HCT116 (cell line): ENCODE measurements around the gene ATP5F1A. TPM values are rescaled to one million over a fixed set of nuclear protein-coding genes. Genes with fewer than 3 reads are reported as not detected.

Experiments used
- ATAC-seq: fragments of 200-7000 bp; cut with Tn5 transposase; 2 replicates; pipeline ENCODE4 v1.9.1; 2020; ENCODE audit warnings: mild to moderate bottlenecking, moderate library complexity
- BruUV-seq: library from RNA; stranded (reverse); fragments of 400-500 nt; replicated peaks from 2 replicates; lab custom pipeline; 2021; lab: Mats Ljungman, UMichigan
- CTCF ChIA-PET: fragments of 300-600 bp; sonication (Branson Sonifier 250); formaldehyde crosslinking; loops from one replicate; lab custom pipeline; 2021; ENCODE audit warnings: antibody characterized with exemption; lab: Charles Lee
- POLR2A ChIA-PET: fragments of 300-600, 350-600 bp; sonication (Branson Sonifier 250); formaldehyde crosslinking; loops from one replicate; lab custom pipeline; 2021; ENCODE audit warnings: antibody characterized with exemption; lab: Charles Lee
- RAD21 ChIA-PET, 2 experiments: fragments of 300-600 bp; sonication (Branson Sonifier 250); formaldehyde crosslinking; loops; one replicate each; lab custom pipeline; 2023; ENCODE audit warnings: low total read pairs in 2 of 2; ENCODE audit not compliant: uncharacterized antibody in 2 of 2, unreplicated experiment in 2 of 2, low non-redundant PET in 1 of 2; lab: Charles Lee
- DNase-seq: peaks from one replicate; pipeline ENCODE4 v3.0.0-alpha.2; 2010; ENCODE audit warnings: low read depth, low spot score
- H2AFZ ChIP-seq: fragments of 200-600 bp; shearing (Covaris generic), sonication (generic); 2 replicates; pipeline ENCODE4 v1.6.1; 2017; ENCODE audit warnings: low read depth, mixed run types, mixed read lengths, antibody characterized with exemption, low read length; ENCODE audit not compliant: poor library complexity, severe bottlenecking
- H3K27ac ChIP-seq: 2 replicates; pipeline ENCODE4 v1.5.1; 2012; ENCODE audit warnings: low read depth, low read length
- H3K27me3 ChIP-seq: fragments of 200-600 bp; sonication (generic); 2 replicates; pipeline ENCODE4 v1.6.1; 2016; ENCODE audit warnings: mixed run types, low read length, mixed read lengths; ENCODE audit not compliant: insufficient read depth
- H3K36me3 ChIP-seq, 2 experiments: fragments of 200-500 bp in 1 of 2; fragments of 200-600 bp in 1 of 2; sonication (Bioruptor generic) in 1 of 2; sonication (generic) in 1 of 2; 2 replicates each; pipeline versions ENCODE4 v1.5.1 to v1.6.1; 2014 to 2016; ENCODE audit warnings: low read length in 2 of 2, inconsistent platforms in 1 of 2, mixed read lengths in 1 of 2, mixed run types in 1 of 2; ENCODE audit not compliant: insufficient read depth in 2 of 2, control insufficient read depth in 1 of 2
- H3K4me1 ChIP-seq, 2 experiments: fragments of 200-600 bp in 1 of 2; sonication (generic) in 1 of 2; 2 replicates each; pipeline versions ENCODE4 v1.5.1 to v1.6.1; 2012 to 2017; ENCODE audit warnings: low read length in 2 of 2, inconsistent platforms in 1 of 2, mild to moderate bottlenecking in 1 of 2, mixed read lengths in 1 of 2, mixed run types in 1 of 2, moderate library complexity in 1 of 2; ENCODE audit not compliant: insufficient read depth in 2 of 2, control insufficient read depth in 1 of 2
- H3K4me2 ChIP-seq: fragments of 200-600 bp; sonication (generic); 2 replicates; pipeline ENCODE4 v1.6.1; 2017; ENCODE audit warnings: mixed run types, low read length, mixed read lengths
- H3K4me3 ChIP-seq, 2 experiments: fragments of 200-600 bp in 1 of 2; sonication (generic) in 1 of 2; replicated peaks in 1 of 2; 2 replicates each; pipeline ENCODE4 v1.5.1; 2011 to 2016; ENCODE audit warnings: low read length in 2 of 2, control low read depth in 1 of 2, low read depth in 1 of 2, mild to moderate bottlenecking in 1 of 2, mixed read lengths in 1 of 2, mixed run types in 1 of 2
- H3K79me2 ChIP-seq: fragments of 200-600 bp; sonication (generic); 2 replicates; pipeline ENCODE4 v1.6.1; 2017; ENCODE audit warnings: mild to moderate bottlenecking, mixed run types, low read length, moderate library complexity, mixed read lengths; ENCODE audit not compliant: insufficient read depth
- H3K9ac ChIP-seq: fragments of 200-600 bp; sonication (generic); 2 replicates; pipeline ENCODE4 v1.6.1; 2016; ENCODE audit warnings: low read length, mixed read lengths
- H3K9me2 ChIP-seq: fragments of 200-600 bp; sonication (generic), shearing (Covaris generic); 2 replicates; pipeline ENCODE4 v1.6.1; 2017; ENCODE audit warnings: mixed run types, mild to moderate bottlenecking, moderate library complexity; ENCODE audit not compliant: insufficient read depth
- H3K9me3 ChIP-seq, 2 experiments: fragments of 200-500 bp in 1 of 2; fragments of 200-600 bp in 1 of 2; sonication (Bioruptor generic) in 1 of 2; sonication (generic) in 1 of 2; 2 replicates each; pipeline ENCODE4 v1.6.1; 2014 to 2017; ENCODE audit warnings: low read length in 2 of 2, mixed read lengths in 2 of 2, inconsistent platforms in 1 of 2, low read depth in 1 of 2, mild to moderate bottlenecking in 1 of 2, mixed run types in 1 of 2, moderate library complexity in 1 of 2; ENCODE audit not compliant: control insufficient read depth in 1 of 2, insufficient read depth in 1 of 2
- H4K20me1 ChIP-seq: fragments of 200-600 bp; sonication (generic), shearing (Covaris generic); 2 replicates; pipeline ENCODE4 v1.6.1; 2017; ENCODE audit warnings: mixed run types, mild to moderate bottlenecking, moderate library complexity; ENCODE audit not compliant: insufficient read depth
- ATF3 ChIP-seq: IDR thresholded peaks from 2 replicates; pipeline ENCODE4 v1.6.1; 2012
- CBX3 ChIP-seq: IDR thresholded peaks from 2 replicates; pipeline ENCODE4 v1.6.1; 2012; ENCODE audit warnings: low read depth
- ELF1 ChIP-seq: IDR thresholded peaks from 2 replicates; pipeline ENCODE4 v1.6.1; 2012; ENCODE audit warnings: low read depth, borderline replicate concordance
- MAX ChIP-seq: IDR thresholded peaks from 2 replicates; pipeline ENCODE4 v1.6.1; 2012
- POLR2AphosphoS5 ChIP-seq: IDR thresholded peaks from 2 replicates; pipeline ENCODE4 v1.6.1; 2011; ENCODE audit warnings: mild to moderate bottlenecking, low read depth, low read length, moderate library complexity
- ZFX ChIP-seq: fragments of 450-650 bp; IDR thresholded peaks from 2 replicates; pipeline ENCODE4 v1.6.1; 2017
- intact Hi-C: fragments of 100-400 bp; cut with micrococcal nuclease; formaldehyde crosslinking; loops from 2 replicates; pipeline ENCODE4 v1.10.0; 2022
- total RNA-seq: library from RNA; stranded (reverse); gene quantifications from one replicate; pipeline ENCODE4 v1.2.1, GENCODE V29; 2021; ENCODE audit not compliant: unreplicated experiment
- TF ChIP-seq, protein P1 (sequence below): IDR thresholded peaks from 2 replicates; pipeline ENCODE4 v1.6.1; 2011; ENCODE audit warnings: mild to moderate bottlenecking, low read length, moderate library complexity; ENCODE audit not compliant: insufficient replicate concordance; ENCODE audit errors: extremely low read depth

Gene ATP5F1A
- total RNA-seq, 1 experiment from 2014 or later: 563 TPM

GRCh38 chr18:46040033-46040746 is 57.9 kb downstream of the ATP5F1A start:
- Histone ChIP-seq H3K9me3 (no peaks in the 10 kb centered on the region), H3K27me3 (no peaks in the 10 kb centered on the region), H4K20me1 (0 out of 2 replicates have a peak, but pooled peaks cover 3% of the 10 kb centered on the region), H3K4me1 (peaks cover 5 to 16% of the 10 kb centered on the region in 2 experiments; a peak in 3 of 4 replicates), H3K4me2 (no peak overlapping the region), H2AFZ (no peak overlapping the region), H3K9me2 (no peaks in the 10 kb centered on the region), H3K27ac (no peak overlapping the region), H3K9ac (no peak overlapping the region), H3K36me3 (no peaks in the 10 kb centered on the region), H3K79me2 (no peaks in the 10 kb centered on the region; the same call in 1 of the 2 replicates), H3K4me3 (no peak overlapping the region)
- ATAC-seq (no peak), DNase-seq (no peak)
- intact Hi-C loops: no loop called here
- ChIA-PET POLR2A (no interaction called here), CTCF (no interaction called here), RAD21 (no interaction called here)
- BruUV-seq: no TSS peak
- no peak for TF ChIP-seq CBX3
- TF ChIP-seq ATF3: no peak
- no peak for TF ChIP-seq ZFX
- no peak for TF ChIP-seq POLR2AphosphoS5
- TF ChIP-seq ELF1: no peak
- no peak for TF ChIP-seq MAX

- Histone ChIP-seq H3K4me3 (no peak overlapping the region), H4K20me1 (0 out of 2 replicates have a peak, but pooled peaks cover 3% of the 10 kb centered on the region), H3K9me2 (no peaks in the 10 kb centered on the region), H3K4me2 (no peak overlapping the region), H3K4me1 (peaks cover 0 to 8% of the 10 kb centered on the region in 2 experiments; a peak in 3 of 4 replicates), H3K9me3 (no peaks in the 10 kb centered on the region), H3K79me2 (no peaks in the 10 kb centered on the region), H3K36me3 (no peaks in the 10 kb centered on the region), H2AFZ (no peak overlapping the region), H3K9ac (no peak overlapping the region), H3K27ac (no peak overlapping the region), H3K27me3 (no peaks in the 10 kb centered on the region)
- ChIA-PET CTCF (no interaction called here), POLR2A (no interaction called here), RAD21 (no interaction called here)
- DNase-seq (no peak), ATAC-seq (no peak)
- intact Hi-C loops: no loop called here
- no peak for TF ChIP-seq CBX3
- TF ChIP-seq ATF3: no peak
- no peak for TF ChIP-seq ZFX
- TF ChIP-seq, protein P1, sequence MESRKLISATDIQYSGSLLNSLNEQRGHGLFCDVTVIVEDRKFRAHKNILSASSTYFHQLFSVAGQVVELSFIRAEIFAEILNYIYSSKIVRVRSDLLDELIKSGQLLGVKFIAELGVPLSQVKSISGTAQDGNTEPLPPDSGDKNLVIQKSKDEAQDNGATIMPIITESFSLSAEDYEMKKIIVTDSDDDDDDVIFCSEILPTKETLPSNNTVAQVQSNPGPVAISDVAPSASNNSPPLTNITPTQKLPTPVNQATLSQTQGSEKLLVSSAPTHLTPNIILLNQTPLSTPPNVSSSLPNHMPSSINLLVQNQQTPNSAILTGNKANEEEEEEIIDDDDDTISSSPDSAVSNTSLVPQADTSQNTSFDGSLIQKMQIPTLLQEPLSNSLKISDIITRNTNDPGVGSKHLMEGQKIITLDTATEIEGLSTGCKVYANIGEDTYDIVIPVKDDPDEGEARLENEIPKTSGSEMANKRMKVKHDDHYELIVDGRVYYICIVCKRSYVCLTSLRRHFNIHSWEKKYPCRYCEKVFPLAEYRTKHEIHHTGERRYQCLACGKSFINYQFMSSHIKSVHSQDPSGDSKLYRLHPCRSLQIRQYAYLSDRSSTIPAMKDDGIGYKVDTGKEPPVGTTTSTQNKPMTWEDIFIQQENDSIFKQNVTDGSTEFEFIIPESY: no peak
- no TSS peak for BruUV-seq
These were observed 60.4 kb downstream of the ATP5F1A start for GRCh38 chr18:46037512-46038305.
